Liver (tissue), 9 donors: ENCODE results near the gene CNNM2. TPM values are rescaled to one million over a fixed set of nuclear protein-coding genes. Genes with fewer than 3 reads are reported as not detected.

ENCODE experiments used
- DNase-seq: peaks from one replicate; pipeline ENCODE4 v3.0.0-alpha.2; 2017; ENCODE audit warnings: low spot score
- H3K27ac ChIP-seq, 2 donors: one replicate each; pipeline ENCODE4 v1.7.0; 2013; ENCODE audit warnings: inconsistent platforms in 2 of 2, low read length in 2 of 2, control low read depth in 1 of 2, low read depth in 1 of 2, mild to moderate bottlenecking in 1 of 2
- H3K27me3 ChIP-seq, 4 donors: one replicate each; pipeline versions ENCODE4 v1.6.1 to v1.7.0; 2013; ENCODE audit warnings: low read length in 3 of 4, inconsistent platforms in 1 of 4, mild to moderate bottlenecking in 1 of 4, moderate library complexity in 1 of 4; ENCODE audit not compliant: control insufficient read depth in 4 of 4, insufficient read depth in 4 of 4
- H3K36me3 ChIP-seq, 4 donors: one replicate each; pipeline versions ENCODE4 v1.6.1 to v1.7.0; 2013; ENCODE audit warnings: low read length in 3 of 4, mild to moderate bottlenecking in 3 of 4, low read depth in 1 of 4, moderate library complexity in 1 of 4; ENCODE audit not compliant: control insufficient read depth in 4 of 4, insufficient read depth in 3 of 4
- H3K4me1 ChIP-seq, 4 donors: one replicate each; pipeline versions ENCODE4 v1.6.1 to v1.7.0; 2013; ENCODE audit warnings: low read length in 3 of 4, mild to moderate bottlenecking in 3 of 4, moderate library complexity in 1 of 4; ENCODE audit not compliant: control insufficient read depth in 4 of 4, insufficient read depth in 4 of 4
- H3K4me3 ChIP-seq, 3 donors: one replicate each; pipeline versions ENCODE4 v1.6.1 to v1.7.0; 2013; ENCODE audit warnings: low read length in 3 of 3, control low read depth in 1 of 3, low read depth in 1 of 3, mild to moderate bottlenecking in 1 of 3
- H3K9ac ChIP-seq, 2 donors: one replicate each; pipeline ENCODE4 v1.7.0; 2013; ENCODE audit warnings: low read length in 2 of 2, mild to moderate bottlenecking in 2 of 2, moderate library complexity in 2 of 2, control low read depth in 1 of 2, low read depth in 1 of 2
- H3K9me3 ChIP-seq, 4 donors: one replicate each; pipeline versions ENCODE4 v1.6.1 to v1.7.0; 2013; ENCODE audit warnings: low read length in 3 of 4; ENCODE audit not compliant: control insufficient read depth in 4 of 4
- ATF3 ChIP-seq: IDR thresholded peaks from 2 replicates; pipeline ENCODE4 v1.6.1; 2016; ENCODE audit warnings: antibody characterized with exemption
- CTCF ChIP-seq: fragments of 150-350 bp; IDR thresholded peaks from 2 replicates; pipeline ENCODE4 v1.5.1; 2017; ENCODE audit warnings: improper control_type of control experiment, low read depth, low read length; ENCODE audit not compliant: missing input control
- EGR1 ChIP-seq, 2 donors: IDR thresholded peaks; 2 replicates each; pipeline ENCODE4 v1.6.1; 2016 to 2018; ENCODE audit warnings: antibody characterized with exemption in 2 of 2, low read depth in 2 of 2
- FOXA1 ChIP-seq: IDR thresholded peaks from 2 replicates; pipeline ENCODE4 v1.6.1; 2016; ENCODE audit warnings: antibody characterized with exemption
- GABPA ChIP-seq, 2 donors: IDR thresholded peaks in 1 of 2; conservative IDR thresholded peaks in 1 of 2; 2 replicates each; pipeline ENCODE4 v1.6.1; 2016; ENCODE audit warnings: antibody characterized with exemption in 2 of 2, mild to moderate bottlenecking in 1 of 2, moderate library complexity in 1 of 2
- HNF4A ChIP-seq, 2 donors: conservative IDR thresholded peaks; 2 replicates each; pipeline ENCODE4 v1.6.1; 2016; ENCODE audit warnings: antibody characterized with exemption in 2 of 2, mild to moderate bottlenecking in 2 of 2
- MAX ChIP-seq: IDR thresholded peaks from 2 replicates; pipeline ENCODE4 v1.6.1; 2016; ENCODE audit warnings: antibody characterized with exemption
- NR2F2 ChIP-seq: IDR thresholded peaks from 2 replicates; pipeline ENCODE4 v1.6.1; 2016; ENCODE audit warnings: antibody characterized with exemption
- RAD21 ChIP-seq, 2 donors: IDR thresholded peaks; 2 replicates each; pipeline ENCODE4 v1.6.1; 2016; ENCODE audit warnings: antibody characterized with exemption in 2 of 2, mild to moderate bottlenecking in 2 of 2
- RXRA ChIP-seq, 2 donors: IDR thresholded peaks; 2 replicates each; pipeline ENCODE4 v1.6.1; 2017 to 2018; ENCODE audit warnings: antibody characterized with exemption in 2 of 2, mild to moderate bottlenecking in 1 of 2
- TAF1 ChIP-seq: conservative IDR thresholded peaks from 2 replicates; pipeline ENCODE4 v1.6.1; 2016; ENCODE audit warnings: antibody characterized with exemption, mild to moderate bottlenecking
- YY1 ChIP-seq: IDR thresholded peaks from 2 replicates; pipeline ENCODE4 v1.6.1; 2016; ENCODE audit warnings: antibody characterized with exemption, mild to moderate bottlenecking
- ZBTB33 ChIP-seq: IDR thresholded peaks from 2 replicates; pipeline ENCODE4 v1.6.1; 2016; ENCODE audit warnings: antibody characterized with exemption
- WGBS: extraction: QIAGEN DNeasy Blood & Tissue Kit; methylation state at CpG from one replicate; pipeline ENCODE4 v1.1.7; 2013; 5-methylcytosine and 5-hydroxymethylcytosine counted together
- polyA plus RNA-seq, 2 donors: library from polyadenylated mRNA; stranded (reverse) in 1 of 2; unstranded in 1 of 2; fragments of 200-250 nt in 1 of 2; fragments of >200 nt in 1 of 2; fragmentation: Nextera tagmentation in 1 of 2; extraction: Ambion mirVana in 1 of 2; gene quantifications; one replicate each; pipeline versions ENCODE4 v1.2.1 to v1.2.3, GENCODE V29; 2013 to 2015
- total RNA-seq, 2 donors: library from RNA; depleted of rRNA; stranded (reverse); fragments of >200 nt; gene quantifications; one replicate each; pipeline ENCODE4 v1.2.3, GENCODE V29; 2014
- donor health status: healthy.
- donor health status: healthy.
- donor health status: healthy.
- donor health status: healthy.
- donor health status: healthy.

Gene CNNM2
- total and polyA plus RNA-seq, 4 donors, result 2.0 to 10.8 (median 6.9) TPM

- no peaks in the 10 kb centered on the region for H3K27me3 ChIP-seq
- peak overlapping the region; percentile 69 to 87 for H3K27ac ChIP-seq
- under 1% methylated on average over 49 of the region's 49 CpGs for WGBS
- DNase-seq, result no peak
- H3K9me3 ChIP-seq, result no peaks in the 10 kb centered on the region
- no peak for TF ChIP-seq ZBTB33
- H3K4me1 ChIP-seq, result peaks cover 9 to 52% (median 41%) of the 10 kb centered on the region in 4 donors
- H3K36me3 ChIP-seq, result no peaks in the 10 kb centered on the region
- peak overlapping the region in 1 of 2 donors; percentile 49 for H3K9ac ChIP-seq
- H3K4me3 ChIP-seq, result peak overlapping the region; percentile 83 to 99 (median 90)
Observed at GRCh38 chr10:102918817-102919245, 737 bp downstream of the CNNM2 start.

DNA sequence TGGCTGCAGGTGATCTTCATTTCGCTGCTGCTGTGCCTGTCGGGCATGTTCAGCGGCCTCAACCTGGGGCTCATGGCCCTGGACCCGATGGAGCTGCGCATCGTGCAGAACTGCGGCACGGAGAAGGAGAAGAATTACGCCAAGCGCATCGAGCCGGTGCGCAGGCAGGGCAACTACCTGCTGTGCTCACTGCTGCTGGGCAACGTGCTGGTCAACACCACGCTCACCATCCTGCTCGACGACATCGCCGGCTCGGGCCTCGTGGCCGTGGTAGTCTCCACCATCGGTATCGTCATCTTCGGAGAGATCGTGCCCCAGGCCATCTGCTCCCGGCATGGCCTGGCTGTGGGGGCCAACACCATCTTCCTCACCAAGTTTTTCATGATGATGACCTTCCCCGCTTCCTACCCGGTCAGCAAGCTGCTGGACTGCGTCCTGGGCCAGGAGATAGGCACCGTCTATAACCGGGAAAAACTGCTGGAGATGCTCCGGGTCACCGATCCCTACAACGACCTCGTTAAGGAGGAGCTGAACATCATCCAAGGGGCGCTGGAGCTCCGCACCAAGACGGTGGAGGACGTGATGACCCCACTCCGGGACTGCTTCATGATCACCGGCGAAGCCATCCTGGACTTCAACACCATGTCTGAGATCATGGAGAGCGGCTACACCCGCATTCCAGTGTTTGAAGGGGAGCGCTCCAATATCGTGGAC lies 1.3 kb downstream of the CNNM2 start:
- H3K4me3 ChIP-seq, result peak overlapping the region; percentile 83 to 99 (median 90)
- WGBS, result 35% methylated on average over 47 of the region's 47 CpGs
- DNase-seq, result peak; percentile 50
- TF ChIP-seq TAF1 (no peak), MAX (no peak), ZBTB33 (no peak)
- no peaks in the 10 kb centered on the region for H3K36me3 ChIP-seq
- H3K9ac ChIP-seq, result no peak overlapping the region
- H3K4me1 ChIP-seq, result peaks cover 9 to 54% (median 42%) of the 10 kb centered on the region in 4 donors
- no peak overlapping the region for H3K27ac ChIP-seq
- no peaks in the 10 kb centered on the region for H3K9me3 ChIP-seq
- no peaks in the 10 kb centered on the region for H3K27me3 ChIP-seq

GRCh38 chr10:102919992-102920739 lies 2.1 kb downstream of the CNNM2 start:
- Histone ChIP-seq H3K27ac (no peak overlapping the region), H3K9me3 (no peaks in the 10 kb centered on the region), H3K9ac (peak overlapping the region in 1 of 2 donors; percentile 0), H3K36me3 (no peaks in the 10 kb centered on the region), H3K4me1 (peaks cover 9 to 54% (median 42%) of the 10 kb centered on the region in 4 donors), H3K4me3 (peak overlapping the region; percentile 83 to 99 (median 90)), H3K27me3 (no peaks in the 10 kb centered on the region)
- TF ChIP-seq HNF4A (conservative IDR thresholded peaks at IDR 0.05) (peak; percentile 43), TAF1 (no peak), FOXA1 (no peak), YY1 (no peak), RAD21 (IDR thresholded peaks at IDR 0.05) (peak in 1 of 2 donors; percentile 11), RXRA (IDR thresholded peaks at IDR 0.05) (no peak), ATF3 (no peak), CTCF (no peak), MAX (no peak), GABPA (IDR thresholded peaks at IDR 0.05 in 1 of 2, conservative IDR thresholded peaks at IDR 0.05 in 1 of 2) (no peak), NR2F2 (no peak), EGR1 (IDR thresholded peaks at IDR 0.05; ENCODE audit: low read depth in 2 of 2) (no peak), ZBTB33 (no peak)
- DNase-seq, result no peak
- 49% methylated on average over 9 of the region's 9 CpGs for WGBS
